Stimulated activated CD4-positive, alpha-beta T cell treated with anti-CD3 and anti-CD28 coated beads, Interleukin-2, amount 100 ng/mL, for 48 hours (primary cell): ENCODE measurements around the gene ABCC4.

Experiments used
- DNase-seq, 2 donors: peaks; one replicate each; pipeline ENCODE4 v3.0.0-alpha.2; 2020

Gene ABCC4

GRCh38 chr13:95301183-95301967, at the start of gene ABCC4:
Gene ABCC4, minus strand, starts transcription at chr13:95301451. Its CDS starts 137 bp downstream, at chr13:95301314.
- peak; percentile 53 to 60 for DNase-seq

GRCh38 chr13:95349267-95349666, 48.0 kb upstream of the ABCC4 start:
- no peak for DNase-seq

- no peak for DNase-seq
Measured at GRCh38 chr13:95343944-95344343, 42.7 kb upstream of the ABCC4 start.

- DNase-seq = no peak
Measured at GRCh38 chr13:95341441-95341840, 40.2 kb upstream of the ABCC4 start.

- DNase-seq = no peak
Measured at GRCh38 chr13:95338905-95339304, 37.7 kb upstream of the ABCC4 start.

- no peak for DNase-seq
Measured at GRCh38 chr13:95337597-95337996, 36.3 kb upstream of the ABCC4 start.

GRCh38 chr13:95335667-95336066, 34.4 kb upstream of the ABCC4 start:
- no peak for DNase-seq

- DNase-seq = no peak
Measured at GRCh38 chr13:95328386-95328785, 27.1 kb upstream of the ABCC4 start.

- DNase-seq = no peak
Measured at GRCh38 chr13:95327190-95327589, 25.9 kb upstream of the ABCC4 start.

GRCh38 chr13:95326695-95327094, 25.4 kb upstream of the ABCC4 start:
- DNase-seq = no peak

- no peak for DNase-seq
Measured at GRCh38 chr13:95325485-95325884, 24.2 kb upstream of the ABCC4 start.

GRCh38 chr13:95323930-95324662, 22.8 kb upstream of the ABCC4 start:
- DNase-seq = no peak

GRCh38 chr13:95319551-95320274, 18.5 kb upstream of the ABCC4 start:
- DNase-seq = no peak

GRCh38 chr13:95317039-95317989, 16.1 kb upstream of the ABCC4 start:
- no peak for DNase-seq

GRCh38 chr13:95315752-95316151, 14.5 kb upstream of the ABCC4 start:
- no peak for DNase-seq

- no peak for DNase-seq
Measured at GRCh38 chr13:95307507-95307906, 6.3 kb upstream of the ABCC4 start.

- no peak for DNase-seq
Measured at GRCh38 chr13:95304453-95304852, 3.2 kb upstream of the ABCC4 start.

- DNase-seq = no peak
Measured at GRCh38 chr13:95301968-95302393, 730 bp upstream of the ABCC4 start.

GRCh38 chr13:95300625-95301182, 547 bp downstream of the ABCC4 start:
- peak; percentile 23 to 27 for DNase-seq

GRCh38 chr13:95298971-95299621, 2.2 kb downstream of the ABCC4 start:
- no peak for DNase-seq

- DNase-seq = no peak
Measured at GRCh38 chr13:95298169-95298965, 2.9 kb downstream of the ABCC4 start.
